Smooth muscle cell (in vitro differentiated cells): Measurements from ENCODE around the gene RNF168. TPM values are rescaled to one million over a fixed set of nuclear protein-coding genes. Genes with fewer than 3 reads are reported as not detected.

Experiments
- DNase-seq: peaks from one replicate; lab custom pipeline; 2025; ENCODE audit not compliant: unreplicated experiment; lab: John Stamatoyannopoulos, UW
- H2AFZ ChIP-seq: fragments of 200-600 bp; sonication (generic); 2 replicates; pipeline ENCODE4 v1.6.0; 2016; ENCODE audit warnings: antibody characterized with exemption, low read depth, mild to moderate bottlenecking
- H3F3A ChIP-seq: fragments of 200-600 bp; sonication (generic); 2 replicates; pipeline ENCODE4 v1.6.0; 2017; ENCODE audit warnings: antibody characterized with exemption, low read depth
- H3K27ac ChIP-seq: fragments of 200-600 bp; sonication (generic); 2 replicates; pipeline ENCODE4 v1.5.1; 2016; ENCODE audit warnings: low read depth, mild to moderate bottlenecking
- H3K27me3 ChIP-seq: fragments of 200-600 bp; sonication (generic); 2 replicates; pipeline ENCODE4 v1.6.1; 2016; ENCODE audit warnings: low read depth, mild to moderate bottlenecking
- H3K36me3 ChIP-seq: fragments of 200-600 bp; sonication (generic); 2 replicates; pipeline ENCODE4 v1.5.1; 2016; ENCODE audit warnings: low read depth
- H3K4me1 ChIP-seq: fragments of 200-600 bp; sonication (generic); 2 replicates; pipeline ENCODE4 v1.5.1; 2016; ENCODE audit warnings: low read depth
- H3K4me2 ChIP-seq: fragments of 200-600 bp; sonication (generic); 2 replicates; pipeline ENCODE4 v1.6.0; 2016; ENCODE audit warnings: mild to moderate bottlenecking
- H3K4me3 ChIP-seq: fragments of 200-600 bp; sonication (generic); 2 replicates; pipeline ENCODE4 v1.5.1; 2016; ENCODE audit warnings: mild to moderate bottlenecking
- H3K79me2 ChIP-seq: fragments of 200-600 bp; sonication (generic); 2 replicates; pipeline ENCODE4 v1.6.0; 2016; ENCODE audit warnings: low read depth, mild to moderate bottlenecking
- H3K9ac ChIP-seq: fragments of 200-600 bp; sonication (generic); 2 replicates; pipeline ENCODE4 v1.6.0; 2016; ENCODE audit warnings: low read depth
- H3K9me3 ChIP-seq: fragments of 200-600 bp; sonication (generic); replicated peaks from 2 replicates; pipeline ENCODE4 v1.5.1; 2016; ENCODE audit warnings: low read depth
- H4K20me1 ChIP-seq: fragments of 200-600 bp; sonication (generic); 2 replicates; pipeline ENCODE4 v1.6.0; 2016; ENCODE audit warnings: low read depth
- CTCF ChIP-seq: fragments of 200-600 bp; sonication (generic); IDR thresholded peaks from 2 replicates; pipeline ENCODE4 v1.5.1; 2017; ENCODE audit warnings: borderline replicate concordance, mild to moderate bottlenecking, antibody characterized with exemption; ENCODE audit not compliant: insufficient read depth, poor library complexity, severe bottlenecking
- WGBS: methylation state at CpG from one replicate; pipeline ENCODE4 v1.1.7; 2016; ENCODE audit warnings: low lambda C conversion rate; 5-methylcytosine and 5-hydroxymethylcytosine counted together
- polyA plus RNA-seq: library from polyadenylated mRNA; unstranded; fragments of >200 nt; fragmentation: Nextera tagmentation; extraction: Ambion mirVana; gene quantifications from 2 replicates; pipeline ENCODE4 v1.2.1, GENCODE V29; 2016
- total RNA-seq: library from RNA; depleted of rRNA; stranded (reverse); fragments of >200 nt; gene quantifications from 2 replicates; pipeline ENCODE4 v1.2.3, GENCODE V29; 2014

RNF168 gene
- total and polyA plus RNA-seq, 2 experiments from 2014 or later, result 8.1 to 25.9 TPM

GRCh38 chr3:196537319-196537984 is 33.9 kb upstream of the RNF168 start:
- no peak for DNase-seq
- no peaks in the 10 kb centered on the region for H3K79me2 ChIP-seq
- no peaks in the 10 kb centered on the region for H3K36me3 ChIP-seq
- H3K27ac ChIP-seq, result no peak overlapping the region
- 47% methylated on average over 17 of the region's 18 CpGs for WGBS
- H3K4me2 ChIP-seq, result no peak overlapping the region
- H3K4me3 ChIP-seq, result no peak overlapping the region
- TF ChIP-seq CTCF, result peak; percentile 65
- H3F3A ChIP-seq, result no peaks in the 10 kb centered on the region
- no peaks in the 10 kb centered on the region for H4K20me1 ChIP-seq
- H3K9me3 ChIP-seq, result no peaks in the 10 kb centered on the region
- H3K27me3 ChIP-seq, result no peaks in the 10 kb centered on the region
- H3K4me1 ChIP-seq, result no peaks in the 10 kb centered on the region
- no peak overlapping the region for H2AFZ ChIP-seq
- no peak overlapping the region for H3K9ac ChIP-seq

DNA sequence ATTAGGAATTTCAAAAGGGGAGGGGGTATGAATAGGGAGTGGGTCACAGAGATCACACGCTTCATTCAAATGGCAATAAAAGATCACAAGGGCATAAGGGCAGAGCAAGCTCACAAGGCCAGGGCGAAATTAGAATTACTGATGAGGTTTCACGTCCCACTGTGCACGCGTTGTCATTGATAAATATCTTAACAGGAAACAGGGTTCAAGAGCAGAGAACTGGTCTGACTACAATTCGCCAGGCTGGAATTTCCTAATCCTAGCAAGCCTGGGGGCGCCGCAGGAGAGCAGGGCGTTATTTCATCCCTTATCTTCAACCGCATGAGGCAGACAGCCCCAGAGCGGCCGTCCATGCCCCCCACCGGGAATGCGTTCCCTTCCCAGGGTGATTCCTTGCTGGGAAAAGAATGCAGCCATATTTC is 29.7 kb upstream of the RNF168 start:
- H3F3A ChIP-seq, result peaks cover 3% of the 10 kb centered on the region
- no peaks in the 10 kb centered on the region for H3K36me3 ChIP-seq
- peaks cover 5% of the 10 kb centered on the region for H3K9me3 ChIP-seq
- peak overlapping the region; percentile 3 for H2AFZ ChIP-seq
- peak overlapping the region; percentile 31 for H3K4me2 ChIP-seq
- H3K79me2 ChIP-seq, result no peaks in the 10 kb centered on the region
- TF ChIP-seq CTCF, result no peak
- peak overlapping the region; percentile 17 for H3K27ac ChIP-seq
- no peak for DNase-seq
- H3K9ac ChIP-seq, result no peak overlapping the region
- 28% methylated on average over 14 of the region's 14 CpGs for WGBS
- H3K4me1 ChIP-seq, result no peaks in the 10 kb centered on the region
- no peak overlapping the region for H3K4me3 ChIP-seq
- H4K20me1 ChIP-seq, result no peaks in the 10 kb centered on the region
- no peaks in the 10 kb centered on the region for H3K27me3 ChIP-seq

DNA sequence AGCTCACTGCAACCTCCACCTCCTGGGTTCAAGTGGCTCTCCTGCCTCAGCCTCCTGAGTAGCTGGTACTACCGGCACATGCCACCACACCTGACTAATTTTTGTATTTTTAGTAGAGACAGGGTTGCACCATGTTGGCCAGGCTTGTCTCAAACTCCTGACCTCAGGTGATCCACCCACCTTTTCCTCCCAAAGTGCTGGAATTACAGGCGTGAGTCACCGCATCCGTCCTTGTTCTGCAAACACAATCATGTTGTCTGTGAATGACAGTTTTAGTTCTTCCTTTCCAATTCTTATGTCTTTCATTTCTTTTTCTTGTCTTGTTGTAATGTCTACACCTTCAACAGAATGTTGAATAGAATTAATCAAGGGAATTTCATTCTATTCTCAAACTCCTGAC is 27.9 kb upstream of the RNF168 start:
- no peak for TF ChIP-seq CTCF
- no peak for DNase-seq
- no peaks in the 10 kb centered on the region for H3K36me3 ChIP-seq
- no peak overlapping the region for H3K4me2 ChIP-seq
- no peak overlapping the region for H3K9ac ChIP-seq
- no peaks in the 10 kb centered on the region for H3K27me3 ChIP-seq
- no peak overlapping the region for H3K4me3 ChIP-seq
- H3K79me2 ChIP-seq, result no peaks in the 10 kb centered on the region
- H3F3A ChIP-seq, result peaks cover 8% of the 10 kb centered on the region
- H3K27ac ChIP-seq, result no peak overlapping the region
- peaks cover 5% of the 10 kb centered on the region for H3K9me3 ChIP-seq
- H2AFZ ChIP-seq, result no peak overlapping the region
- WGBS, result 77% methylated on average over 4 of the region's 4 CpGs
- no peaks in the 10 kb centered on the region for H4K20me1 ChIP-seq
- H3K4me1 ChIP-seq, result no peaks in the 10 kb centered on the region

- Histone ChIP-seq H4K20me1 (no peaks in the 10 kb centered on the region), H3K27ac (no peak overlapping the region), H3K27me3 (no peaks in the 10 kb centered on the region), H3F3A (peaks cover 8% of the 10 kb centered on the region), H3K4me1 (no peaks in the 10 kb centered on the region), H3K4me3 (peak overlapping the region; percentile 47), H2AFZ (peak overlapping the region; percentile 72), H3K79me2 (no peaks in the 10 kb centered on the region), H3K9me3 (peaks cover 5% of the 10 kb centered on the region), H3K4me2 (peak overlapping the region; percentile 72), H3K36me3 (no peaks in the 10 kb centered on the region), H3K9ac (no peak overlapping the region)
- TF ChIP-seq CTCF, result peak; percentile 66
- 11% methylated on average over 46 of the region's 52 CpGs for WGBS
- DNase-seq, result peak; percentile 7
Measured at GRCh38 chr3:196528639-196529233, 25.2 kb upstream of the RNF168 start.
